ENCODE measurements around the gene IFNB1.

- TF ChIP-seq CTCF (conservative IDR thresholded peaks at IDR 0.05; ENCODE audit: low read depth, low read length) (no peak), EZH2 (IDR thresholded peaks at IDR 0.05; ENCODE audit: low read length, unreplicated experiment) (no peak)
Observed at GRCh38 chr9:21097817-21098216, 20.1 kb upstream of the IFNB1 start.

All from PC-3 (cell line).